HEK293T (cell line): ENCODE data around the gene ACADS.

ENCODE experiments used
- FOXA1 ChIP-seq: fragments of 450-650 bp; IDR thresholded peaks from 2 replicates; pipeline ENCODE4 v1.6.1; 2016; ENCODE audit warnings: mild to moderate bottlenecking
- FOXK2 ChIP-seq: fragments of 450-650 bp; IDR thresholded peaks from 2 replicates; pipeline ENCODE4 v1.6.1; 2016; ENCODE audit warnings: mild to moderate bottlenecking

DNA sequence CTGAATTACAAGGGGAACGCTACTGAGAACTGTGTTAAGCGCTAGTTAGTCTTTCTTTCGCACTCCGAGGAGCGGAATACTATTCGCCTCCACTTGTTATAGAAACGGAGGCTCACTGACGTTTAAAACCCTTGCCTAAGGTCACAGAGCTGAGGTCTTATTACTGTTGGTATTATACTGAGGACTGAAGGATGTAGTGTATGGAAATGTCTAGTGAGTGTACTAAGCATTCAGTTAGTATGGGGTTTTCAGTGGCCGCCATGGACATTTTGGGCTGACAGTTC, 826 bp downstream of the ACADS start:
- TF ChIP-seq FOXK2 (no peak), FOXA1 (no peak)
